K562 (cell line): ENCODE measurements around the gene ATP6V0D1. TPM values are rescaled to one million over a fixed set of nuclear protein-coding genes. Genes with fewer than 3 reads are reported as not detected.

Source experiments
- ATAC-seq: fragments of 200-7000 bp; cut with Tn5 transposase; 3 replicates; pipeline ENCODE4 v1.9.1; 2020; ENCODE audit warnings: moderate library complexity
- BruUV-seq: library from RNA; stranded (reverse); fragments of 400-500 nt; replicated peaks from 2 replicates; lab custom pipeline; 2021; lab: Mats Ljungman, UMichigan
- CTCF ChIA-PET: fragments of 300-600 bp; formaldehyde crosslinking; extraction: SDS; loops from one replicate; lab custom pipeline; 2021; ENCODE audit warnings: low intra/inter-chr PET ratio; lab: Yijun Ruan, JAX
- POLR2A ChIA-PET: fragments of 300-600, 350-650 bp; sonication (Branson Sonifier 250); formaldehyde crosslinking; extraction: SDS; loops from one replicate; lab custom pipeline; 2021; ENCODE audit warnings: antibody characterized with exemption, inconsistent platforms; lab: Yijun Ruan, JAX
- DNase-seq, 4 experiments: peaks; one replicate each; pipeline versions ENCODE4 v3.0.0 to v3.0.0-alpha.2; 2011 to 2018; ENCODE audit warnings: low spot score in 3 of 4, mixed read lengths in 3 of 4; ENCODE audit errors: extremely low read depth in 1 of 4
- FAIRE-seq: peaks from 2 replicates; lab custom pipeline; 2011; peaks lifted over from hg19 to GRCh38; lab: Jason Lieb, UNC
- H2AFZ ChIP-seq: 2 replicates; pipeline ENCODE4 v1.6.0; 2011; ENCODE audit warnings: low read depth, low read length, control low read depth, inconsistent platforms
- H3K27ac ChIP-seq: fragments of 200-600 bp; 3 replicates; pipeline ENCODE4 v1.8.0; 2011; ENCODE audit warnings: low read depth, mild to moderate bottlenecking, control low read depth, inconsistent platforms, low read length, moderate library complexity, mixed read lengths; ENCODE audit errors: extremely low read depth
- H3K27me3 ChIP-seq, 2 experiments: fragments of 300-600 bp in 1 of 2; 2 replicates in 1 of 2; 3 replicates in 1 of 2; pipeline versions ENCODE4 v1.6.0 to v1.8.0; 2011; ENCODE audit warnings: inconsistent platforms in 2 of 2, low read length in 2 of 2, mild to moderate bottlenecking in 1 of 2, mixed read lengths in 1 of 2, moderate library complexity in 1 of 2; ENCODE audit not compliant: control insufficient read depth in 2 of 2, insufficient read depth in 2 of 2
- H3K36me3 ChIP-seq: fragments of 300-600 bp; 3 replicates; pipeline ENCODE4 v1.8.0; 2011; ENCODE audit warnings: mild to moderate bottlenecking, low read length, inconsistent platforms; ENCODE audit not compliant: control insufficient read depth, insufficient read depth
- H3K4me1 ChIP-seq, 2 experiments: fragments of 200-600 bp in 1 of 2; replicated peaks in 1 of 2; 2 replicates in 1 of 2; 3 replicates in 1 of 2; pipeline versions ENCODE4 v1.5.1 to v1.8.0; 2011; ENCODE audit warnings: inconsistent platforms in 2 of 2, low read length in 2 of 2, mild to moderate bottlenecking in 1 of 2, mixed read lengths in 1 of 2, moderate library complexity in 1 of 2; ENCODE audit not compliant: control insufficient read depth in 2 of 2, insufficient read depth in 2 of 2
- H3K4me2 ChIP-seq: 2 replicates; pipeline ENCODE4 v1.6.1; 2011; ENCODE audit warnings: low read length, control low read depth, inconsistent platforms, mixed read lengths; ENCODE audit not compliant: insufficient read depth
- H3K4me3 ChIP-seq: fragments of 200-600 bp; sonication (generic), shearing (Covaris generic); 2 replicates; pipeline ENCODE4 v1.5.1; 2016; ENCODE audit warnings: control low read depth, inconsistent platforms
- H3K79me2 ChIP-seq: fragments of 200-600 bp; 3 replicates; pipeline ENCODE4 v1.8.0; 2011; ENCODE audit warnings: low read length, inconsistent platforms; ENCODE audit not compliant: control insufficient read depth, insufficient read depth
- H3K9ac ChIP-seq, 2 experiments: 2 replicates each; pipeline versions ENCODE4 v1.6.0 to v1.6.1; 2011; ENCODE audit warnings: low read depth in 2 of 2, low read length in 2 of 2, control low read depth in 1 of 2, inconsistent platforms in 1 of 2, mild to moderate bottlenecking in 1 of 2, mixed read lengths in 1 of 2; ENCODE audit not compliant: insufficient read depth in 1 of 2
- H3K9me1 ChIP-seq: one replicate; pipeline ENCODE4 v1.6.0; 2011; ENCODE audit warnings: inconsistent platforms, mild to moderate bottlenecking, low read length, moderate library complexity; ENCODE audit not compliant: control insufficient read depth, insufficient read depth
- H3K9me3 ChIP-seq: replicated peaks from 2 replicates; pipeline ENCODE4 v1.5.1; 2011; ENCODE audit warnings: low read depth, low read length, inconsistent platforms; ENCODE audit not compliant: control insufficient read depth, insufficient read depth
- H4K20me1 ChIP-seq: replicated peaks from 2 replicates; pipeline ENCODE4 v1.6.1; 2011; ENCODE audit warnings: low read length, inconsistent platforms, mixed read lengths; ENCODE audit not compliant: control insufficient read depth, insufficient read depth
- MAFK ChIP-seq: IDR thresholded peaks from 2 replicates; pipeline ENCODE4 v1.6.1; 2011; ENCODE audit warnings: low read length, improper control_type of control experiment
- NR0B1 ChIP-seq: fragments of 450-650 bp; IDR thresholded peaks from one replicate; pipeline ENCODE4 v1.6.1; 2018; ENCODE audit warnings: mild to moderate bottlenecking, moderate library complexity; ENCODE audit not compliant: partially characterized antibody
- WGBS: fragments of 100-300 bp; shearing (Covaris generic); methylation state at CpG from one replicate; pipeline ENCODE4 v1.1.6; 2016; ENCODE audit warnings: low coverage, mixed read lengths; ENCODE audit not compliant: insufficient coverage; ENCODE audit errors: missing lambda C conversion rate; 5-methylcytosine and 5-hydroxymethylcytosine counted together
- in situ Hi-C: fragments of 300-500 bp; cut with MboI; formaldehyde crosslinking; loops from 4 replicates; pipeline ENCODE4 v1.15.0; 2018; ENCODE audit warnings: inconsistent platforms, mixed read lengths
- intact Hi-C: fragments of 100-400 bp; cut with micrococcal nuclease; formaldehyde crosslinking; loops from 2 replicates; pipeline ENCODE4 v1.14.2; 2022
- polyA plus RNA-seq, 8 experiments: library from polyadenylated mRNA; depleted of rRNA in 4 of 8; stranded (reverse) in 5 of 8; unstranded in 3 of 8; fragments of >200 nt; fragmentation: Nextera tagmentation in 2 of 8; fragmentation: Illumina TruSeq in 1 of 8; extraction: Ambion mirVana in 2 of 8; extraction: Trizol in 1 of 8; gene quantifications; 2 replicates each; pipeline versions ENCODE4 v1.2.1 to v1.2.3, GENCODE V29; 2011 to 2014; ENCODE audit warnings: inconsistent platforms in 1 of 8, missing spikeins in 1 of 8
- total RNA-seq, 7 experiments: library from RNA; depleted of rRNA in 6 of 7; stranded (reverse); fragments of >200 nt in 6 of 7; fragmentation: Illumina TruSeq in 2 of 7; extraction: Trizol in 2 of 7; gene quantifications; 2 replicates each; pipeline versions ENCODE4 v1.2.1 to v1.2.3, GENCODE V29; 2011 to 2021; ENCODE audit warnings: low replicate concordance in 1 of 7
- TF ChIP-seq, protein P1 (sequence below), 3 experiments: IDR thresholded peaks in 2 of 3; conservative IDR thresholded peaks in 1 of 3; 2 replicates each; pipeline ENCODE4 v1.5.1; 2011 to 2012; ENCODE audit warnings: low read length in 3 of 3, mild to moderate bottlenecking in 3 of 3, control low read depth in 2 of 3, improper control_type of control experiment in 1 of 3, inconsistent platforms in 1 of 3, low read depth in 1 of 3, mixed read lengths in 1 of 3, moderate library complexity in 1 of 3; ENCODE audit not compliant: insufficient read depth in 2 of 3

The ATP6V0D1 gene
- total and polyA plus RNA-seq, 9 of the 15 experiments (the other 6 are each of a cell fraction or from before 2014, with no cell fraction given), result 23.2 to 69.7 (median 45.6) TPM

GRCh38 chr16:67444259-67445125 is 36.5 kb downstream of the ATP6V0D1 start:
- peaks cover 20% of the 10 kb centered on the region for H4K20me1 ChIP-seq
- H3K4me3 ChIP-seq, result no peak overlapping the region
- DNase-seq (no peak), FAIRE-seq (peak; percentile 6), ATAC-seq (no peak)
- intact Hi-C loops (no loop called here), in situ Hi-C loops (no loop called here)
- ChIA-PET CTCF (no interaction called here), POLR2A (interaction anchor here (0.6 to 0.8 kb wide), 3 partner anchors 9 to 248 kb away, joined by 3 read pairs; no protein-coding TSS in a partner anchor)
- H3K27me3 ChIP-seq, result no peaks in the 10 kb centered on the region
- H3K27ac ChIP-seq, result no peak overlapping the region
- peaks cover 0 to 37% of the 10 kb centered on the region in 2 experiments; a peak in 2 of 5 replicates for H3K4me1 ChIP-seq
- H3K4me2 ChIP-seq, result no peak overlapping the region
- no peaks in the 10 kb centered on the region for H3K9me1 ChIP-seq
- H3K79me2 ChIP-seq, result no peaks in the 10 kb centered on the region
- peak overlapping the region in 1 of 2 experiments; percentile 40; a peak in 2 of 4 replicates for H3K9ac ChIP-seq
- no peak overlapping the region for H2AFZ ChIP-seq
- no peaks in the 10 kb centered on the region for H3K9me3 ChIP-seq
- BruUV-seq, result no TSS peak
- TF ChIP-seq, protein P1, sequence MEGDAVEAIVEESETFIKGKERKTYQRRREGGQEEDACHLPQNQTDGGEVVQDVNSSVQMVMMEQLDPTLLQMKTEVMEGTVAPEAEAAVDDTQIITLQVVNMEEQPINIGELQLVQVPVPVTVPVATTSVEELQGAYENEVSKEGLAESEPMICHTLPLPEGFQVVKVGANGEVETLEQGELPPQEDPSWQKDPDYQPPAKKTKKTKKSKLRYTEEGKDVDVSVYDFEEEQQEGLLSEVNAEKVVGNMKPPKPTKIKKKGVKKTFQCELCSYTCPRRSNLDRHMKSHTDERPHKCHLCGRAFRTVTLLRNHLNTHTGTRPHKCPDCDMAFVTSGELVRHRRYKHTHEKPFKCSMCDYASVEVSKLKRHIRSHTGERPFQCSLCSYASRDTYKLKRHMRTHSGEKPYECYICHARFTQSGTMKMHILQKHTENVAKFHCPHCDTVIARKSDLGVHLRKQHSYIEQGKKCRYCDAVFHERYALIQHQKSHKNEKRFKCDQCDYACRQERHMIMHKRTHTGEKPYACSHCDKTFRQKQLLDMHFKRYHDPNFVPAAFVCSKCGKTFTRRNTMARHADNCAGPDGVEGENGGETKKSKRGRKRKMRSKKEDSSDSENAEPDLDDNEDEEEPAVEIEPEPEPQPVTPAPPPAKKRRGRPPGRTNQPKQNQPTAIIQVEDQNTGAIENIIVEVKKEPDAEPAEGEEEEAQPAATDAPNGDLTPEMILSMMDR (IDR thresholded peaks at IDR 0.05 in 2 of 3, conservative IDR thresholded peaks at IDR 0.05 in 1 of 3; ENCODE audit: insufficient read depth in 2 of 3, low read depth in 1 of 3, low read length in 3 of 3), result peak in 1 of 3 experiments; percentile 1; a peak in 1 of 6 replicates
- TF ChIP-seq NR0B1 (no peak), MAFK (no peak)
- H3K36me3 ChIP-seq, result peaks cover 54% of the 10 kb centered on the region; the same call in 2 of the 3 replicates
- WGBS, result 83% methylated on average over 22 of the region's 22 CpGs
